Measurements from ENCODE around the gene OR51V1.

DNA sequence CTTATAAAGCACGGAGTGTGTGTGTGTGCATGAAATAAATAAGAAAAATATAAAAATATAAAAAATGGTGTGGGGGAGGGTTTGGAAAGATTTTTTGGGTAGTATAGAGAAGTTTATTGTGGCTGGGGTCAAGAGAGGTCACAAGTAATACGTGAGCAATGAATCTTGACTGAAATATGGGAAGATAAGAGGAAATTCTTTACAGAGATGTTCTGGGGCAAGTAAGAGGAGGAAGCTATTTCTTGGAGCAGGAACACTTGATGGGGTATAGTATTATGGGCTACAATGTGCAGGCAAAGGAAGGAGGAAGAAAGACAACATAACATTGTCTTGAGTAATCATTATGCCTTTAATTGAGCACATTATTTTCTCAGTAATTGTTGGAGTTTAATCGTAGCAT is 31.7 kb upstream of the OR51V1 start:
- TF ChIP-seq POLR2AphosphoS5 (IDR thresholded peaks at IDR 0.05; ENCODE audit: low read depth, low read length) (no peak), TAF1 (IDR thresholded peaks at IDR 0.05; ENCODE audit: low read depth, low read length) (no peak), POLR2A (IDR thresholded peaks at IDR 0.05; ENCODE audit: low read depth, low read length) (no peak), SPI1 (IDR thresholded peaks at IDR 0.05; ENCODE audit: low read depth, low read length) (no peak), POU2F2 (IDR thresholded peaks at IDR 0.05; ENCODE audit: low read depth, low read length) (no peak), PAX5 (IDR thresholded peaks at IDR 0.05; ENCODE audit: insufficient read depth, low read length, severe bottlenecking) (no peak)

Data from GM12891 (cell line).